H1 (cell line): Measurements from ENCODE around the gene FBP1. TPM values are rescaled to one million over a fixed set of nuclear protein-coding genes. Genes with fewer than 3 reads are reported as not detected.

Experiments
- CTCF ChIA-PET: fragments of 300-600 bp; sonication (Branson Sonifier 250); formaldehyde crosslinking; loops from one replicate; lab custom pipeline; 2021; ENCODE audit not compliant: partially characterized antibody; lab: Charles Lee
- POLR2A ChIA-PET: fragments of 300-600 bp; sonication (Branson Sonifier 250); formaldehyde crosslinking; loops from one replicate; lab custom pipeline; 2021; ENCODE audit warnings: inconsistent platforms; ENCODE audit not compliant: partially characterized antibody; lab: Charles Lee
- DNase-seq, 2 experiments: peaks; one replicate each; pipeline versions ENCODE4 v3.0.0 to v3.0.0-alpha.2; 2010 to 2022; ENCODE audit warnings: low spot score in 2 of 2, low read depth in 1 of 2, mixed read lengths in 1 of 2
- FAIRE-seq: peaks from 2 replicates; lab custom pipeline; 2011; peaks lifted over from hg19 to GRCh38; lab: Jason Lieb, UNC
- H2AFZ ChIP-seq: 2 replicates; pipeline ENCODE4 v1.8.1; 2012; ENCODE audit warnings: low read length, inconsistent platforms
- H2AK5ac ChIP-seq: 2 replicates; pipeline ENCODE4 v1.6.1; 2013; ENCODE audit warnings: low read depth, low read length
- H2BK120ac ChIP-seq: replicated peaks from 2 replicates; pipeline ENCODE3; 2013; ENCODE audit warnings: low read depth, low read length, inconsistent platforms
- H2BK12ac ChIP-seq: 2 replicates; pipeline ENCODE4 v1.6.1; 2013; ENCODE audit warnings: low read depth, low read length
- H2BK15ac ChIP-seq: 2 replicates; pipeline ENCODE4 v1.6.1; 2013; ENCODE audit warnings: low read length
- H2BK20ac ChIP-seq: 2 replicates; pipeline ENCODE4 v1.6.1; 2013; ENCODE audit warnings: low read length
- H2BK5ac ChIP-seq: 2 replicates; pipeline ENCODE4 v1.6.1; 2013; ENCODE audit warnings: low read depth, low read length
- H3K14ac ChIP-seq: 2 replicates; pipeline ENCODE4 v1.6.1; 2013; ENCODE audit warnings: inconsistent platforms; ENCODE audit not compliant: insufficient read length
- H3K18ac ChIP-seq: 2 replicates; pipeline ENCODE4 v1.6.1; 2013; ENCODE audit warnings: low read length; ENCODE audit errors: extremely low read depth
- H3K23ac ChIP-seq: 2 replicates; pipeline ENCODE4 v1.6.1; 2013; ENCODE audit warnings: inconsistent platforms; ENCODE audit not compliant: insufficient read length
- H3K23me2 ChIP-seq: 2 replicates; pipeline ENCODE4 v1.6.1; 2013; ENCODE audit warnings: low read depth, low read length
- H3K27ac ChIP-seq: 2 replicates; pipeline ENCODE4 v1.6.1; 2011; ENCODE audit warnings: low read depth, low read length, inconsistent platforms
- H3K27me3 ChIP-seq, 4 experiments: replicated peaks in 1 of 4; 1 replicate in 1 of 4; 2 replicates in 3 of 4; pipeline versions ENCODE4 v1.6.1 to v1.8.1; 2011 to 2013; ENCODE audit warnings: low read length in 3 of 4, mild to moderate bottlenecking in 3 of 4, inconsistent platforms in 2 of 4, mixed read lengths in 2 of 4, moderate library complexity in 1 of 4; ENCODE audit not compliant: control insufficient read depth in 3 of 4, insufficient read depth in 3 of 4; ENCODE audit errors: extremely low read depth in 1 of 4
- H3K36me3 ChIP-seq, 4 experiments: 2 replicates each; pipeline versions ENCODE4 v1.6.1 to v1.8.1; 2011 to 2013; ENCODE audit warnings: mild to moderate bottlenecking in 4 of 4, low read length in 3 of 4, moderate library complexity in 2 of 4, control low read depth in 1 of 4, inconsistent platforms in 1 of 4; ENCODE audit not compliant: insufficient read depth in 4 of 4, control insufficient read depth in 2 of 4
- H3K4ac ChIP-seq: replicated peaks from 2 replicates; pipeline ENCODE3; 2013; ENCODE audit warnings: low read length, low read depth, mixed read lengths, inconsistent platforms; ENCODE audit not compliant: insufficient read length
- H3K4me1 ChIP-seq, 4 experiments: replicated peaks in 1 of 4; 1 replicate in 1 of 4; 2 replicates in 3 of 4; pipeline versions ENCODE4 v1.6.1 to v1.8.1; 2011 to 2013; ENCODE audit warnings: low read length in 3 of 4, inconsistent platforms in 2 of 4, mixed read lengths in 1 of 4; ENCODE audit not compliant: insufficient read depth in 4 of 4, control insufficient read depth in 3 of 4
- H3K4me2 ChIP-seq, 2 experiments: 2 replicates each; pipeline versions ENCODE4 v1.6.1 to v1.8.1; 2011 to 2013; ENCODE audit warnings: low read depth in 2 of 2, low read length in 2 of 2, control low read depth in 1 of 2, inconsistent platforms in 1 of 2, mild to moderate bottlenecking in 1 of 2; ENCODE audit not compliant: insufficient read depth in 1 of 2
- H3K4me3 ChIP-seq, 4 experiments: fragments of 200-600, 300-600 bp in 1 of 4; sonication (generic), shearing (Covaris generic), sonication (Bioruptor Twin) in 1 of 4; 2 replicates each; pipeline versions ENCODE4 v1.5.1 to v1.8.1; 2011 to 2016; ENCODE audit warnings: low read length in 4 of 4, low read depth in 3 of 4, control low read depth in 2 of 4, inconsistent platforms in 2 of 4, mild to moderate bottlenecking in 2 of 4, mixed read lengths in 1 of 4, moderate library complexity in 1 of 4; ENCODE audit not compliant: insufficient read depth in 2 of 4; ENCODE audit errors: extremely low read depth in 1 of 4
- H3K56ac ChIP-seq: replicated peaks from 2 replicates; pipeline ENCODE3; 2013; ENCODE audit warnings: low read depth, mild to moderate bottlenecking, mixed read lengths, low read length, inconsistent platforms; ENCODE audit not compliant: insufficient read length
- H3K79me1 ChIP-seq: 2 replicates; pipeline ENCODE4 v1.6.1; 2013; ENCODE audit warnings: low read depth, low read length, control low read depth
- H3K79me2 ChIP-seq, 2 experiments: 2 replicates each; pipeline versions ENCODE4 v1.6.1 to v1.8.1; 2012 to 2013; ENCODE audit warnings: low read length in 2 of 2, mild to moderate bottlenecking in 2 of 2, inconsistent platforms in 1 of 2; ENCODE audit not compliant: insufficient read depth in 2 of 2, control insufficient read depth in 1 of 2
- H3K9ac ChIP-seq, 4 experiments: replicated peaks in 1 of 4; 1 replicate in 1 of 4; 2 replicates in 3 of 4; pipeline versions ENCODE4 v1.6.1 to v1.8.1; 2011 to 2013; ENCODE audit warnings: low read depth in 3 of 4, low read length in 3 of 4, control low read depth in 2 of 4, mild to moderate bottlenecking in 2 of 4, moderate library complexity in 2 of 4, inconsistent platforms in 1 of 4; ENCODE audit errors: extremely low read depth in 1 of 4
- H3K9me3 ChIP-seq, 2 experiments: 2 replicates each; pipeline versions ENCODE4 v1.6.1 to v1.8.1; 2012 to 2013; ENCODE audit warnings: mild to moderate bottlenecking in 2 of 2, moderate library complexity in 2 of 2, control low read depth in 1 of 2, inconsistent platforms in 1 of 2, low read depth in 1 of 2, low read length in 1 of 2, mixed read lengths in 1 of 2; ENCODE audit not compliant: insufficient read depth in 2 of 2
- H4K20me1 ChIP-seq, 2 experiments: replicated peaks in 1 of 2; 2 replicates each; pipeline versions ENCODE3 to v1.8.1; 2011 to 2013; ENCODE audit warnings: inconsistent platforms in 2 of 2, low read length in 2 of 2, mild to moderate bottlenecking in 1 of 2; ENCODE audit not compliant: insufficient read depth in 2 of 2, control insufficient read depth in 1 of 2
- H4K5ac ChIP-seq: 2 replicates; pipeline ENCODE4 v1.6.1; 2013; ENCODE audit warnings: low read length, low read depth, mixed read lengths, inconsistent platforms; ENCODE audit not compliant: insufficient read length
- H4K8ac ChIP-seq: 2 replicates; pipeline ENCODE4 v1.8.0; 2013; ENCODE audit warnings: mild to moderate bottlenecking, moderate library complexity, low read length, inconsistent platforms; ENCODE audit not compliant: insufficient read depth; ENCODE audit errors: extremely low read depth
- H4K91ac ChIP-seq: replicated peaks from 2 replicates; pipeline ENCODE3; 2013; ENCODE audit warnings: low read length, mixed read lengths, inconsistent platforms; ENCODE audit not compliant: insufficient read length
- CBX5 ChIP-seq: fragments of 300-800, 300-1000 bp; sonication (generic); IDR thresholded peaks from 2 replicates; pipeline ENCODE4 v1.7.1; 2016; ENCODE audit warnings: antibody characterized with exemption, low read length, low read depth
- CHD1 ChIP-seq: IDR thresholded peaks from 2 replicates; pipeline ENCODE4 v1.6.1; 2012; ENCODE audit warnings: low read depth, low read length, improper control_type of control experiment
- CTBP2 ChIP-seq: IDR thresholded peaks from 2 replicates; pipeline ENCODE4 v1.7.0; 2011; ENCODE audit warnings: borderline replicate concordance, mild to moderate bottlenecking, moderate library complexity, mixed read lengths, low read length; ENCODE audit not compliant: insufficient read depth, insufficient read length
- GABPA ChIP-seq: IDR thresholded peaks from 2 replicates; pipeline ENCODE4 v1.6.1; 2011; ENCODE audit warnings: mild to moderate bottlenecking, low read length, moderate library complexity, borderline replicate concordance; ENCODE audit not compliant: insufficient read depth
- HDAC2 ChIP-seq, 2 experiments: fragments of 300-600 bp in 1 of 2; sonication (generic) in 1 of 2; IDR thresholded peaks; 2 replicates each; pipeline ENCODE4 v1.6.1; 2011 to 2012; ENCODE audit warnings: low read depth in 2 of 2, low read length in 2 of 2, mild to moderate bottlenecking in 2 of 2, moderate library complexity in 2 of 2, borderline replicate concordance in 1 of 2, inconsistent platforms in 1 of 2
- JUN ChIP-seq: IDR thresholded peaks from 2 replicates; pipeline ENCODE4 v1.6.1; 2011; ENCODE audit warnings: low read depth, mild to moderate bottlenecking, improper control_type of control experiment, low read length
- KDM1A ChIP-seq: fragments of 200-600, 300-600 bp; sonication (generic); IDR thresholded peaks from 2 replicates; pipeline ENCODE4 v1.7.1; 2016; ENCODE audit warnings: mild to moderate bottlenecking, low read length, borderline replicate concordance
- NRF1 ChIP-seq: IDR thresholded peaks from 2 replicates; pipeline ENCODE4 v1.6.1; 2011; ENCODE audit warnings: mild to moderate bottlenecking, low read depth, low read length, improper control_type of control experiment
- RFX5 ChIP-seq: IDR thresholded peaks from 2 replicates; pipeline ENCODE4 v1.6.1; 2011; ENCODE audit warnings: low read depth, low read length, improper control_type of control experiment, borderline replicate concordance
- SIN3A ChIP-seq, 2 experiments: IDR thresholded peaks in 1 of 2; conservative IDR thresholded peaks in 1 of 2; 2 replicates each; pipeline ENCODE4 v1.6.1; 2011 to 2012; ENCODE audit warnings: low read length in 2 of 2, improper control_type of control experiment in 1 of 2, low read depth in 1 of 2, mild to moderate bottlenecking in 1 of 2
- SP2 ChIP-seq: IDR thresholded peaks from 2 replicates; pipeline ENCODE4 v1.6.1; 2012; ENCODE audit warnings: mild to moderate bottlenecking, low read length, inconsistent platforms
- SUZ12 ChIP-seq: fragments of 200-600 bp; sonication (generic); IDR thresholded peaks from 2 replicates; pipeline ENCODE4 v1.6.1; 2012; ENCODE audit warnings: mild to moderate bottlenecking, inconsistent platforms, low read length, moderate library complexity, mixed read lengths
- TBP ChIP-seq: IDR thresholded peaks from 2 replicates; pipeline ENCODE4 v1.6.1; 2011; ENCODE audit warnings: low read depth, low read length, improper control_type of control experiment
- WGBS, 2 experiments: shearing (Covaris generic) in 1 of 2; methylation state at CpG; one replicate each; pipeline versions ENCODE4 v1.1.6 to v1.1.7; 2013 to 2015; ENCODE audit warnings: low lambda C conversion rate in 2 of 2, mixed read lengths in 2 of 2, inconsistent platforms in 1 of 2, low coverage in 1 of 2, missing lambda C conversion rate in 1 of 2; ENCODE audit not compliant: insufficient replicate concordance in 2 of 2, insufficient coverage in 1 of 2, insufficient read length in 1 of 2; ENCODE audit errors: extremely low coverage in 1 of 2, missing lambda C conversion rate in 1 of 2; 5-methylcytosine and 5-hydroxymethylcytosine counted together
- polyA plus RNA-seq, 7 experiments: library from polyadenylated mRNA; depleted of rRNA in 3 of 7; stranded (reverse) in 5 of 7; unstranded in 2 of 7; fragments of >200 nt in 5 of 7; fragments of 200-250 nt in 2 of 7; gene quantifications; 1 replicate in 5 of 7; 2 replicates in 1 of 7; 4 replicates in 1 of 7; pipeline versions ENCODE4 v1.2.1 to v1.2.3, GENCODE V29; 2011 to 2013; ENCODE audit warnings: missing spikeins in 2 of 7, mixed read lengths in 2 of 7
- total RNA-seq: library from RNA; stranded (reverse); fragmentation: NEBNext Ultra II Directional; extraction: Animal tissue kit (Norgen Biotek cat#: 25700); gene quantifications from 2 replicates; pipeline ENCODE4 v1.2.1, GENCODE V29; 2021

FBP1 gene
- total and polyA plus RNA-seq, 2 of the 8 experiments (the other 6 are each of a cell fraction or from before 2014, with no cell fraction given), result 1.0 to 4.1 TPM

DNA sequence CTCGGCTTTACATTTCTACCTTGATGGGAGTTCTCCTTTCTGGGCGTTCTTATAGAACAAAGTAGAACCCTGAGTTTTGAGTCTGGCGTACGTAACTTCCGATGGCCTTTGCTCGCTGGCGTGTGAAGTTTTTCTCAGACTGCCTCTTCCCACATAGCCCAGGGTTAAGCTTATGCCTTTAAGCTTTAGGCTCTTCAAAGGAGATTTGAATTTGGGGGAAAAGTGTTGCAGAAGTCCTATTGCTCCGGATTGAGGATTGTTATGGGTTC is 32.0 kb downstream of the FBP1 start:
- Histone ChIP-seq H4K20me1 (no peaks in the 10 kb centered on the region), H3K14ac (no peak overlapping the region), H2BK12ac (peak overlapping the region; percentile 84; the same call in 1 of the 2 replicates), H2AK5ac (no peak overlapping the region), H3K36me3 (no peaks in the 10 kb centered on the region), H3K18ac (no peak overlapping the region), H2BK20ac (peak overlapping the region; percentile 61; the same call in 1 of the 2 replicates), H4K91ac (no peak overlapping the region), H4K8ac (no peak overlapping the region), H3K23ac (no peak overlapping the region), H3K27me3 (no peaks in the 10 kb centered on the region; a peak in 1 of 7 replicates), H3K4me3 (no peak overlapping the region), H3K4me1 (peaks cover 7 to 10% (median 8%) of the 10 kb centered on the region in 4 experiments; a peak in 6 of 7 replicates), H3K79me2 (no peaks in the 10 kb centered on the region), H2BK120ac (no peak overlapping the region), H2AFZ (0 out of 2 replicates have a peak overlapping the region, but pooled peaks have one; percentile 24), H3K4ac (no peak overlapping the region), H3K23me2 (no peaks in the 10 kb centered on the region), H4K5ac (no peak overlapping the region), H3K56ac (no peak overlapping the region), H2BK5ac (no peak overlapping the region), H3K79me1 (no peaks in the 10 kb centered on the region), H3K9me3 (no peaks in the 10 kb centered on the region), H3K9ac (no peak overlapping the region), H2BK15ac (no peak overlapping the region), H3K27ac (no peak overlapping the region), H3K4me2 (no peak overlapping the region)
- ChIA-PET CTCF (interaction anchor here (1.7 kb wide), 1 partner anchor 74 kb away, joined by 7 read pairs; no protein-coding TSS in a partner anchor), POLR2A (no interaction called here)
- FAIRE-seq (no peak), DNase-seq (no peak)
- no peak for TF ChIP-seq NRF1
- TF ChIP-seq RFX5, result no peak
- no peak for TF ChIP-seq CTBP2
- TF ChIP-seq HDAC2 (IDR thresholded peaks at IDR 0.05; ENCODE audit: borderline replicate concordance in 1 of 2, low read depth in 2 of 2, low read length in 2 of 2), result no peak
- no peak for TF ChIP-seq CBX5
- no peak for TF ChIP-seq SIN3A (conservative IDR thresholded peaks at IDR 0.05 in 1 of 2, IDR thresholded peaks at IDR 0.05 in 1 of 2; ENCODE audit: low read depth in 1 of 2, low read length in 2 of 2)
- TF ChIP-seq TBP, result no peak
- TF ChIP-seq CHD1, result no peak
- TF ChIP-seq SP2, result no peak
- TF ChIP-seq KDM1A, result no peak
- TF ChIP-seq GABPA, result no peak
- TF ChIP-seq SUZ12, result no peak
- no peak for TF ChIP-seq JUN
- WGBS, 2 experiments, result 94% methylated on average over 8 of the region's 8 CpGs; no CpG with 5 or more reads in 1 of the 2 experiments
